ENCODE results near the gene ITGB1. TPM values are rescaled to one million over a fixed set of nuclear protein-coding genes. Genes with fewer than 3 reads are reported as not detected.
A peak's percentile ranks its signal among the peaks of the same experiment; 100 is the strongest.

Gene ITGB1
- total and polyA plus RNA-seq, 2 experiments from 2014 or later: 317 to 439 TPM

GRCh38 chr10:32952094-32952493, 5.9 kb downstream of the ITGB1 start (continued):
- TF ChIP-seq ZNF462 (CRISPR knock-in tag; IDR thresholded peaks at IDR 0.05) (no peak), JUNB (IDR thresholded peaks at IDR 0.05; ENCODE audit: unreplicated experiment) (no peak)

GRCh38 chr10:32951111-32951510, 6.9 kb downstream of the ITGB1 start:
- no peaks in the 10 kb centered on the region for H3K9me3 Mint-ChIP-seq
- H3K9me2 ChIP-seq (ENCODE audit: insufficient read depth): no peaks in the 10 kb centered on the region
- peak overlapping the region; percentile 69 for H3K4me3 Mint-ChIP-seq
- peaks cover 2% of the 10 kb centered on the region for H3K27me3 Mint-ChIP-seq (ENCODE audit: insufficient read depth, low read depth, poor library complexity)
- no peaks in the 10 kb centered on the region for H3K27me3 ChIP-seq (ENCODE audit: insufficient read depth)
- H4K20me1 ChIP-seq (replicated peaks; ENCODE audit: insufficient read depth): peaks cover 40% of the 10 kb centered on the region
- H3K4me1 ChIP-seq (ENCODE audit: insufficient read depth): peaks cover 94% of the 10 kb centered on the region
- H3K4me2 ChIP-seq: peak overlapping the region; percentile 92
- peak overlapping the region; percentile 49 for H3K4me3 ChIP-seq
- H3K36me3 Mint-ChIP-seq (ENCODE audit: low read depth): no peaks in the 10 kb centered on the region
- no peaks in the 10 kb centered on the region for H3F3A ChIP-seq (replicated peaks; ENCODE audit: low read depth)
- no peaks in the 10 kb centered on the region for H3K36me3 ChIP-seq (ENCODE audit: insufficient read depth)
- no peak overlapping the region for H2AFZ ChIP-seq
- peak overlapping the region; percentile 89 for H3K27ac Mint-ChIP-seq
- ATAC-seq (no peak), DNase-seq (ENCODE audit: low spot score) (no peak)
- H3K79me2 ChIP-seq (replicated peaks; ENCODE audit: insufficient read depth): peaks cover 100% of the 10 kb centered on the region
- peak overlapping the region; percentile 91 for H3K27ac ChIP-seq (ENCODE audit: low read depth)
- peaks cover 89% of the 10 kb centered on the region for H3K4me1 Mint-ChIP-seq
- TF ChIP-seq NANOG (IDR thresholded peaks at IDR 0.05; ENCODE audit: borderline replicate concordance) (no peak), EZH2 (IDR thresholded peaks at IDR 0.05; ENCODE audit: low read depth, unreplicated experiment) (no peak), POLR2AphosphoS5 (IDR thresholded peaks at IDR 0.05; ENCODE audit: low read depth) (no peak), ZNF462 (CRISPR knock-in tag; IDR thresholded peaks at IDR 0.05) (no peak), CTCF (conservative IDR thresholded peaks at IDR 0.05; ENCODE audit: low read depth in 2 of 2) (no peak), EZH2phosphoT487 (IDR thresholded peaks at IDR 0.05; ENCODE audit: unreplicated experiment) (no peak), ZNF331 (CRISPR knock-in tag; IDR thresholded peaks at IDR 0.05; ENCODE audit: low read depth) (no peak), ZNF114 (CRISPR knock-in tag; IDR thresholded peaks at IDR 0.05) (no peak)
